SW 1271 (cell line): Measurements from ENCODE around the gene MYZAP.

ENCODE experiments used
- DNase-seq, 2 experiments: peaks; one replicate each; lab custom pipeline; 2025; lab: John Stamatoyannopoulos, UW

Gene MYZAP

GRCh38 chr15:57697588-57697987 is 105.9 kb downstream of the MYZAP start:
- DNase-seq, result no peak

- DNase-seq, result no peak
These were observed 106.5 kb downstream of the MYZAP start for GRCh38 chr15:57698243-57698642.

DNA sequence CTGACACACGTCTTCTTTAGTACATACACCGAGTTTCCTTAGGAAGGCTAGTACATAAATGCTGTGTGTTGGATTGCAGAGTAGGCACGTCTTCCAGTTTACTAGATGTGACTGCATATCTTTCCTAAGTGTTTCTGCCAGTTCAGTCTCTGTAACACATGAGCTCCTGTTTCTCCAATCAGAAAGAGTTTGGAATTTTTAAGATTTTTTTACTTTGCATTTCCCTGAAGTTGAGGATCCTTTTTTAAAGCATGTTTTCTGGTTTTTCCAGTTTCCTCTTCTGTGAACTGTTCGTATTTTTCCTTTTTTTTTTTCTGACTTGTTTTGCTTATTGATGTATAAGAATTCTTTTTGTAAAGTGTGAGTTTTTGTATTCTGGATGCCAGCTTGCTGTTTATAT is 107.3 kb downstream of the MYZAP start:
- DNase-seq, result no peak

DNA sequence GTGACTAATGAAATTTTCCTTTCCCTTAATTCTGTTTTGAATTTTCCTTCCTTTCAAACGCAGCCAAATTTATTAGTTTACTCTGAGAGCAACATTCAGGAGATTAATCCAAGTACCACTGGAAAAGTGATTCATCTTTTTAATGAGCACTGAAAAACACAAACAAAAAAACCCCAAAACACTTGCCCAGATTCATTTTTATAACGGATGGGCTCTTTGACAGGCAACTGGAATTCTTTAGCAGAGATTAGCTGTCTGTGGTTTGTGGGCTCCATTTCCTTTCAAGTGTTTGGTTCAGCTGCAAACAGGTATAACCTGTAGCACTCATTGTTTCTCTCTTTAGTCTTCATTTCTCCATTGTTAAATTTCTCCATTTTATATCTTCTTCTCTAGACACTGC is 111.7 kb downstream of the MYZAP start:
- DNase-seq, result no peak

DNA sequence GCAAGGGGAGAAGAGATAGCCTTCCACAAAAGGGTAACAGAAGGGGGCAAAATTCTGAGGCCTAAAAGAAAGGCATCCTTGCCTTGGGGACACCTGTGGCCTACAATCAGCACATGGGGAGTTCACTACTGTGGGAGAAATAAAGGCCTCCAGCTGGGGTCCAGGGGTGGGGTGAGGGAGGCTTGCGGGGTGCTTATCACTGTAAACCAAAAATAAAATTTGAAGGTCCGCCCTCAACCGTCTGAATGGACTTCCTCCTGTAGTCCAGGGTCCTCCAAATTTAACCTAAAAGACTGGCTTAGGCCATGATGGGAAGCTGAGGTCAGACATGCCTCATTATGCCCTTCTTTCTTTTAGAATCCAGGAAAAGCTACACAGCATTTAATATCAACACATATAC is 112.7 kb downstream of the MYZAP start:
- DNase-seq, result no peak

GRCh38 chr15:57705746-57706404 is 114.2 kb downstream of the MYZAP start:
- no peak for DNase-seq

GRCh38 chr15:57706405-57707209 is 114.9 kb downstream of the MYZAP start, which contains the start of gene POLR2M:
POLR2M (plus strand) TSS chr15:57706714; CDS start chr15:57706843, 129 bp downstream.
- DNase-seq, result peak; percentile 93 to 98

DNA sequence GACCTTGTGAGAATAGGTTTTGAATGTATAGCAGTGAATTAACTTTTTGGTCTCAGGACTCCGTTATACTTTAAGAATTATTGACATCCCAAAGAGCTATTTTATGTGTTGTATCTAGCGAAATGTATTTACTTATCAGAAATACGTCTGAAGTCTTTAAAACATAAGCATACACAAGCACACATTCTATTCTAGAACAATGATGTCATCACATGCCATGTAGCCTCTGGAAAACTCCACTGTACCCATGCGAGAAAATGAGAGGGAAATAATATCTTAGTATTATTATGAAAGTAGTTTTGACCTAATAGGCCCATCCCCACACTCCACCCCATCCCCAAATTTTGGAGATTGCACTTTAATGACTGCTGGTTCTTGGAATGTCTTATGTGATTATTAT is 116.3 kb downstream of the MYZAP start:
- DNase-seq, result no peak

DNA sequence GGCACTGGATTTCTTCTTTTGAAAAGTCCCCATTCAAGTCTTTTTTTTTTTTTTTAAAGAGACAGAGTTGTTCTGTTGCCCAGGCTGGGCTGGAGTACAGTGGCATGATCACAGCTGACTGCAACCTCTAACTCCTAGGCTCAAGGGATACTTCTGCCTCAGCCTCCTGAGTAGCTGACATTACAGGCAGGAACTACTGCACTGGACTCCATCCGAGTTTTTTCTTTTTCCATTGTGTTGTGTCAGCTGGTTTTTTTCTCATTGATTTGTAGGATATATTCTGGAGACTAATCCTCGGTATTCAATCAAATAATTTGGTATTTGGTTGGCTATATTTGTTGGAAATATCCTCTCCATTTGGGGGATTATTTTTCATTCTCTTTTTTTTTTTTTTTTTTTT is 126.6 kb downstream of the MYZAP start:
- DNase-seq, result no peak

GRCh38 chr15:57720867-57721266 is 129.2 kb downstream of the MYZAP start:
- DNase-seq, result no peak

GRCh38 chr15:57726411-57726810 is 134.7 kb downstream of the MYZAP start:
- DNase-seq, result no peak

DNA sequence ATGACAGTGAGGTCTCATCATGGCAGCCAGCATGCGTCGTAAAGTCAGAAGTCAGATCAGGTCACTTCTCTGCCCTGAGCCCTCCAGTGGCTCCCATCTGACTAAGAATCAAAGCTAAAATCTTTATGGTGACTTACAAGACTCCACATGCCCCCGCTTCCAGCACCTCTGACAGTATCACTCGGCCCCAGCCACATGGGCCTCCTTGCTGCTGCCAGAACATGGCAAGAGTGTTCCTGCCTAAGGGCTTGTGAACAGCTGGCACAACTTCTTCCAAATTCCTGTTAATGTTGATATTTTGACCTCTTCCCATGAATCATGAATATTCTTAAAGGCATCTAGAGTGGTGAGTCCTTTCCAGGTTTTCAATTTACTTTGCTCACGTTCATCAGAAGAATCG is 135.3 kb downstream of the MYZAP start:
- no peak for DNase-seq

- no peak for DNase-seq
These were observed 136.7 kb downstream of the MYZAP start for GRCh38 chr15:57728436-57728835.

DNA sequence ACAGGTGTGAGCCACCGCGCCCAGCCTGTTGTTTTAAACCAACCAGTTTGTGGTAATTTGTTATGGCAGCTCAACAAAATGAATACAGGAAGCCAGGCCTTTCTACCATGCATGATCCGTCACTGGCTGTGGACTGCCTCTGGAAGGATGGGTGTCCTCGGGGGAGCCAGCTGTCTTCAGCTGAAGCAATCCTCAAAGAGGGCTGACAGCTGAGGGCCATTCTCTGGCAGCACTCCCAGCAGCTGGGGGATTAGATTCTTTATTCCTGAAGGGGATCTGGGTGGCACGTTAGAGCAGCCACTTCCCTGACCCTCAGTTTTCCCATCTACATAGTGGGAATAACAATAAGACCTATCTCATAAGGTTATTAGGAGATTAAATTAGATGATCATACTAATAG is 139.2 kb downstream of the MYZAP start:
- DNase-seq, result no peak

- no peak for DNase-seq
These were observed 139.9 kb downstream of the MYZAP start for GRCh38 chr15:57731530-57732103.

DNA sequence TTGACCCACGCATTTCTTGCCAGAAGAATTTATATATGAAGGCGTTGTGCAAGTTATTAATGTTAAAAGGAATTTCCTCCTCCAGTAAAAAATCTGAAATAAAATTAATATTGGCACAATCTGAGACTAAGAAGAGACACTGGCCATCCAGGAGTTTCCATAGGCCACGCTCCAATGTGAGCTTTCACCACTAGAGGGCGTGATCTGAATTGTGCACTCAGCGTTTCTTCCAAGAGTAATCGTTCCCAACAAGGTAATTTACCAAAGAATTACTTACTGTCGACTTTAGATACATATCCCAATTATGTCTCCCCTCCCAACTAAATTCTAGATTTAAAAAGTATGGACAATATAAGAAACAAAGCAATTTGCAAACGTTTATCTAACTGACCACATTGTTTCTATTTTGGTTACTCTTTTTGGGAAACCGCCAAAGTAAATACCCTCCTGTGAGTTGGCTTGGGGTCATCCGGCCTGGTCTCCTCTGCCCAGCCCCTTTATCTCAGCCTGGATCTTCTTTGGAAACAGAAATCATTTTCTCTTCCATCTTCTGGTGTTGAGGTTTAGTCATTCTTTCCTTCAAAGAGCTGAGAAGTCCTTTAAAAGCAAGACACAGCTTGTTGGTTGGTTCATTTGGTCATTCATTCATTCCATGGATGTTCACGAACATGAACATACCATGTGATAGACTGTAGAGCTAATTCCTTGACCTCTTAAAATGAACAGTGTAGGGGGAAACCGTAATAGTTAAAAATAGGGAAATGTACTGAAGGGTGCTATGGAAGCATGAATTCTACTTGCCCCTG is 141.0 kb downstream of the MYZAP start:
- DNase-seq, result peak in 1 of 2 experiments; percentile 35

DNA sequence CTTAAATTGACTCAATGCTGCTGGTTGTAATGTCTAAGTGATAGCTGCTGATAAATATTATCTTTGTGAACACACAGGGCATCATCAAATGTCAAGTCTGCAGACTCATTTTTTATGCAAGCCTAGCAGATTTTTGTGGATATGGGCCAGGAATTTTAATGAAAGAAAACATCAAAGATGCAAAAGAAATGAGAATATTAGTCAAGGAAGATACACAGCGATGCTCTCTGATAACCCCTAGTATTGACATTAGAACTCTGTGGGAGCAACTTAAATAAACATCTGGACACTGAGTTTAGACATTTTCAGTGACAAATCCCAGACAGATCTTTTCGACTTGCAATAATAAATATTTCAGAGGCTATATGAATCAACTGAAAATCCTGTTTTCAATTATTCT is 143.2 kb downstream of the MYZAP start:
- no peak for DNase-seq
